ELF-1 (cell line): Measurements from ENCODE around the gene ERICH6B.
A peak's percentile ranks its signal among the peaks of the same experiment; 100 is the strongest.

ENCODE experiments used
- DNase-seq: peaks from one replicate; pipeline ENCODE4 v3.0.0-alpha.2; 2016; ENCODE audit warnings: low read depth, low spot score

The ERICH6B gene

GRCh38 chr13:45542391-45542790 is 73.1 kb downstream of the ERICH6B start:
- no peak for DNase-seq

GRCh38 chr13:45541806-45542205 is 73.7 kb downstream of the ERICH6B start:
- DNase-seq = no peak

- no peak for DNase-seq
These were observed 74.7 kb downstream of the ERICH6B start for GRCh38 chr13:45540864-45541263.

- no peak for DNase-seq
These were observed 75.3 kb downstream of the ERICH6B start for GRCh38 chr13:45540195-45540594.

- no peak for DNase-seq
These were observed 77.2 kb downstream of the ERICH6B start for GRCh38 chr13:45538382-45538781.

GRCh38 chr13:45537516-45537915 is 78.0 kb downstream of the ERICH6B start:
- DNase-seq = no peak

- DNase-seq = no peak
These were observed 79.3 kb downstream of the ERICH6B start for GRCh38 chr13:45536224-45536623.

- DNase-seq = no peak
These were observed 80.9 kb downstream of the ERICH6B start for GRCh38 chr13:45534604-45535003.

GRCh38 chr13:45529758-45530157 is 85.8 kb downstream of the ERICH6B start:
- DNase-seq = no peak

GRCh38 chr13:45527699-45528462 is 87.7 kb downstream of the ERICH6B start:
- DNase-seq = peak; percentile 59

- DNase-seq = no peak
These were observed 93.0 kb downstream of the ERICH6B start for GRCh38 chr13:45522571-45522970.

GRCh38 chr13:45521297-45521696 is 94.2 kb downstream of the ERICH6B start:
- no peak for DNase-seq

GRCh38 chr13:45519493-45519892 is 96.0 kb downstream of the ERICH6B start:
- DNase-seq = no peak

GRCh38 chr13:45518525-45519245 is 96.9 kb downstream of the ERICH6B start:
- DNase-seq = no peak

- DNase-seq = no peak
These were observed 98.8 kb downstream of the ERICH6B start for GRCh38 chr13:45516757-45517156.

GRCh38 chr13:45512098-45512496 is 103.4 kb downstream of the ERICH6B start:
- no peak for DNase-seq

- DNase-seq = peak; percentile 60
These were observed 104.0 kb downstream of the ERICH6B start for GRCh38 chr13:45511310-45512097.

GRCh38 chr13:45510672-45511071 is 104.9 kb downstream of the ERICH6B start:
- DNase-seq = no peak

- no peak for DNase-seq
These were observed 106.8 kb downstream of the ERICH6B start for GRCh38 chr13:45508776-45509175.

GRCh38 chr13:45506811-45507210 is 108.7 kb downstream of the ERICH6B start:
- no peak for DNase-seq

GRCh38 chr13:45503658-45504057 is 111.9 kb downstream of the ERICH6B start:
- no peak for DNase-seq

GRCh38 chr13:45501175-45501526 is 114.4 kb downstream of the ERICH6B start:
- no peak for DNase-seq
